Transverse colon (tissue), 4 donors: Measurements from ENCODE around the gene LIPA.

Experiments used
- CTCF ChIP-seq, 5 experiments: fragments of 200-600 bp in 3 of 5; fragments of 450-650 bp in 2 of 5; sonication (generic) in 3 of 5; IDR thresholded peaks; 1 replicate in 2 of 5; 2 replicates in 3 of 5; pipeline ENCODE4 v1.5.1; 2016 to 2017; ENCODE audit warnings: antibody characterized with exemption in 5 of 5, inconsistent platforms in 3 of 5, mild to moderate bottlenecking in 2 of 5, moderate library complexity in 1 of 5
- EP300 ChIP-seq: sonication (generic); formaldehyde crosslinking; IDR thresholded peaks from one replicate; pipeline ENCODE4 v1.6.1; 2017; ENCODE audit warnings: antibody characterized with exemption, low read depth
- POLR2A ChIP-seq: fragments of 450-650 bp; IDR thresholded peaks from one replicate; pipeline ENCODE4 v1.6.1; 2016; ENCODE audit warnings: antibody characterized with exemption, mild to moderate bottlenecking, moderate library complexity
- POLR2AphosphoS5 ChIP-seq, 3 donors: sonication (generic); formaldehyde crosslinking; IDR thresholded peaks; one replicate each; pipeline ENCODE4 v1.6.1; 2016; ENCODE audit warnings: antibody characterized with exemption in 3 of 3

GRCh38 chr10:89274928-89275327 lies 23.4 kb upstream of the LIPA start:
- TF ChIP-seq POLR2A (no peak), CTCF (IDR thresholded peaks at IDR 0.05) (no peak), POLR2AphosphoS5 (IDR thresholded peaks at IDR 0.05) (peak in 2 of 3 donors; percentile 23 to 51), EP300 (no peak)
